ENCODE measurements around the gene GPATCH8. TPM values are rescaled to one million over a fixed set of nuclear protein-coding genes. Genes with fewer than 3 reads are reported as not detected.
"Not testable (repeated sequence)": the region's sequence is repeated elsewhere in the genome, so short reads cannot be mapped to it uniquely, and the experiment has no call there.

The GPATCH8 gene
- total and polyA plus RNA-seq, 9 of the 15 experiments (the other 6 are each of a cell fraction or from before 2014, with no cell fraction given): 10.6 to 29.6 (median 13.2) TPM

GRCh38 chr17:44369414-44370023, 133.7 kb downstream of the GPATCH8 start:
- Histone ChIP-seq H3K4me1 (replicated peaks in 1 of 2; ENCODE audit: control insufficient read depth in 2 of 2, insufficient read depth in 2 of 2, low read length in 2 of 2) (peaks cover 8 to 12% of the 10 kb centered on the region in 2 experiments; a peak in 4 of 5 replicates), H2AFZ (ENCODE audit: low read depth, low read length) (0 out of 2 replicates have a peak overlapping the region, but pooled peaks have one; percentile 9)
- H3K79me2 ChIP-seq (ENCODE audit: control insufficient read depth, insufficient read depth, low read length); CTCF ChIA-PET (ENCODE audit: low intra/inter-chr PET ratio); in situ Hi-C loops (cut with MboI); DNase-seq (ENCODE audit: extremely low read depth in 1 of 4, low spot score in 3 of 4); ATAC-seq; H3K4me3 ChIP-seq; H3K36me3 ChIP-seq (ENCODE audit: control insufficient read depth, insufficient read depth, low read length); H3K27ac ChIP-seq (ENCODE audit: extremely low read depth, low read depth, low read length); BruUV-seq (replicated peaks); H3K9me3 ChIP-seq (replicated peaks; ENCODE audit: control insufficient read depth, insufficient read depth, low read depth, low read length); H3K9ac ChIP-seq (ENCODE audit: insufficient read depth in 1 of 2, low read depth in 2 of 2, low read length in 2 of 2); H4K20me1 ChIP-seq (replicated peaks; ENCODE audit: control insufficient read depth, insufficient read depth, low read length); H3K4me2 ChIP-seq (ENCODE audit: insufficient read depth, low read length); FAIRE-seq; H3K27me3 ChIP-seq (ENCODE audit: control insufficient read depth in 2 of 2, insufficient read depth in 2 of 2, low read length in 2 of 2); H3K9me1 ChIP-seq (ENCODE audit: control insufficient read depth, insufficient read depth, low read length); intact Hi-C loops (cut with micrococcal nuclease): not testable (repeated sequence)
- WGBS (ENCODE audit: insufficient coverage, low coverage, missing lambda C conversion rate): 26% methylated on average over 9 of the region's 17 CpGs
- POLR2A ChIA-PET: interaction anchor here (0.6 to 1.4 kb wide), 6 partner anchors 11 to 471 kb away, joined by 3 to 4 read pairs (median 3); partner anchors contain the start of gene ITGA2B
- TF ChIP-seq SUPT5H (IDR thresholded peaks at IDR 0.05) (0 out of 2 replicates have a peak, but pooled peaks have one; percentile 24), MEIS2 (IDR thresholded peaks at IDR 0.05; ENCODE audit: partially characterized antibody) (peak; percentile 48), PKNOX1 (IDR thresholded peaks at IDR 0.05) (peak; percentile 42; the same call in 1 of the 2 replicates), NFYB (IDR thresholded peaks at IDR 0.05; ENCODE audit: extremely low read depth, insufficient read length) (peak; percentile 39)

All from K562 (cell line).